ENCODE results near the gene RBM38. TPM values are rescaled to one million over a fixed set of nuclear protein-coding genes. Genes with fewer than 3 reads are reported as not detected.

Gene RBM38
- total and polyA plus RNA-seq, 2 of the 13 experiments (the other 11 are each of a cell fraction or from before 2014, with no cell fraction given), result 24.2 to 34.2 TPM

GRCh38 chr20:57351042-57351783 lies 40.0 kb upstream of the RBM38 start, which contains the start of gene RAE1 (continued):
- peak; percentile 94; the same call in 1 of the 2 replicates for TF ChIP-seq TFDP1 (CRISPR knock-in tag; IDR thresholded peaks at IDR 0.05; ENCODE audit: borderline replicate concordance)
- peak; percentile 75; the same call in 1 of the 2 replicates for TF ChIP-seq HOXA5 (CRISPR knock-in tag; IDR thresholded peaks at IDR 0.05)
- TF ChIP-seq HES4 (CRISPR knock-in tag; IDR thresholded peaks at IDR 0.05; ENCODE audit: borderline replicate concordance), result peak; percentile 97
- TF ChIP-seq CHCHD3 (CRISPR knock-in tag; IDR thresholded peaks at IDR 0.05), result no peak
- TF ChIP-seq ZNF770 (CRISPR knock-in tag; IDR thresholded peaks at IDR 0.05), result no peak
- TF ChIP-seq SIN3A (IDR thresholded peaks at IDR 0.05; ENCODE audit: borderline replicate concordance, low read depth, low read length), result no peak
- TF ChIP-seq NR2F1 (CRISPR knock-in tag; IDR thresholded peaks at IDR 0.05), result no peak; a peak in 1 of 4 replicates
- TF ChIP-seq NCOR1 (IDR thresholded peaks at IDR 0.05; ENCODE audit: borderline replicate concordance, low read length), result peak; percentile 29; the same call in 1 of the 2 replicates
- peak; percentile 88; the same call in 1 of the 2 replicates for TF ChIP-seq PAX8 (CRISPR knock-in tag; IDR thresholded peaks at IDR 0.05; ENCODE audit: borderline replicate concordance)
- TF ChIP-seq FOXC1 (CRISPR knock-in tag; IDR thresholded peaks at IDR 0.05; ENCODE audit: borderline replicate concordance), result peak; percentile 90; the same call in 1 of the 2 replicates
- peak; percentile 74; the same call in 1 of the 2 replicates for TF ChIP-seq ATF7-NPFF (CRISPR knock-in tag; IDR thresholded peaks at IDR 0.05; ENCODE audit: low read depth)
- 0 out of 2 replicates have a peak, but pooled peaks have one; percentile 75 for TF ChIP-seq ZNF879 (CRISPR knock-in tag; IDR thresholded peaks at IDR 0.05)
- TF ChIP-seq ZNF607 (CRISPR knock-in tag; IDR thresholded peaks at IDR 0.05; ENCODE audit: borderline replicate concordance), result peak; percentile 94
- peak; percentile 96 for TF ChIP-seq RNF2 (conservative IDR thresholded peaks at IDR 0.05; ENCODE audit: low read depth)
- TF ChIP-seq AGO2 (optimal IDR thresholded peaks at IDR 0.05; ENCODE audit: low read depth, low read length), result peak; percentile 93
- peak; percentile 78; the same call in 1 of the 2 replicates for TF ChIP-seq IRX3 (CRISPR knock-in tag; IDR thresholded peaks at IDR 0.05; ENCODE audit: borderline replicate concordance, low read depth)
- TF ChIP-seq KLF11 (CRISPR knock-in tag; IDR thresholded peaks at IDR 0.05), result no peak
- no peak for TF ChIP-seq PCBP2 (optimal IDR thresholded peaks at IDR 0.05; ENCODE audit: low read depth, low read length, poor library complexity, severe bottlenecking)
- no peak for TF ChIP-seq ZNF792 (CRISPR knock-in tag; IDR thresholded peaks at IDR 0.05)
- TF ChIP-seq MZF1 (CRISPR knock-in tag; IDR thresholded peaks at IDR 0.05; ENCODE audit: borderline replicate concordance), result no peak; the same call in 1 of the 2 replicates
- peak; percentile 82 for TF ChIP-seq MAF1 (CRISPR knock-in tag; IDR thresholded peaks at IDR 0.05; ENCODE audit: borderline replicate concordance)
- TF ChIP-seq ZNF883 (CRISPR knock-in tag; IDR thresholded peaks at IDR 0.05; ENCODE audit: not compliant biosample characterization), result peak; percentile 99
- no peak for TF ChIP-seq USF2 (IDR thresholded peaks at IDR 0.05; ENCODE audit: low read depth, low read length)
- TF ChIP-seq USF2 (CRISPR knock-in tag; IDR thresholded peaks at IDR 0.05; ENCODE audit: borderline replicate concordance), result no peak; the same call in 1 of the 2 replicates
- TF ChIP-seq PTBP1 (IDR thresholded peaks at IDR 0.05; ENCODE audit: low read depth, low read length, poor library complexity, severe bottlenecking), result peak; percentile 73
